ENCODE data around the gene TOGARAM2.

The TOGARAM2 gene

DNA sequence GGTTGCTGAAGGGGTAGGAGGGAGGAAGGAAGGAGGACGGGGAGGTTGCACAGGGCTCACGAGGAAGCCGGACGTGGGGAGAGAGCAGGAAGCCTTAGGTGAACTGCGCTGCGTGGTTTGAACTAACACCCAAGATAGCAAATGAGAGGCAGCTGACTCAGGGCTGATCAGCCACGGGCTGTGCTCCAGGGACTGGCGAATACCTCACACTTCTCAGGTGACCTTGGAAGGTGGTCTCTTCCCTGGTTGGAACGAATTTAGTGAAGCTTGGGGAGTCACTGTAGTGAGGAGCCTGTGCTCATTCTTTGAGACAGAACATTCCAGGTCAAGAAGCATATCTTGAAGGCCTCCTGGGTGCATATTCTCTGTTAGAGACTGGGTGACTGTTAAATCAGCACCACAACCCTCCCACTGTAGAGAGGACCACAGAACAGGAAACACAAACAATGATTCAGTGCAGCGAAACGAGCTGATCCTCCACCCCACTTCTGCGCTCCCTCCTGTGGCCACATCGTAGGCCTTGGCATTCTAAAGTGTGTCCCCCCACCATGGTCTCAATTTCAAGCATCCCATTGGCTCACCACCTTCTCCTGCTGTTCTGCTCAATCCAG lies 33.8 kb downstream of the TOGARAM2 start:
- TF ChIP-seq, protein P1, sequence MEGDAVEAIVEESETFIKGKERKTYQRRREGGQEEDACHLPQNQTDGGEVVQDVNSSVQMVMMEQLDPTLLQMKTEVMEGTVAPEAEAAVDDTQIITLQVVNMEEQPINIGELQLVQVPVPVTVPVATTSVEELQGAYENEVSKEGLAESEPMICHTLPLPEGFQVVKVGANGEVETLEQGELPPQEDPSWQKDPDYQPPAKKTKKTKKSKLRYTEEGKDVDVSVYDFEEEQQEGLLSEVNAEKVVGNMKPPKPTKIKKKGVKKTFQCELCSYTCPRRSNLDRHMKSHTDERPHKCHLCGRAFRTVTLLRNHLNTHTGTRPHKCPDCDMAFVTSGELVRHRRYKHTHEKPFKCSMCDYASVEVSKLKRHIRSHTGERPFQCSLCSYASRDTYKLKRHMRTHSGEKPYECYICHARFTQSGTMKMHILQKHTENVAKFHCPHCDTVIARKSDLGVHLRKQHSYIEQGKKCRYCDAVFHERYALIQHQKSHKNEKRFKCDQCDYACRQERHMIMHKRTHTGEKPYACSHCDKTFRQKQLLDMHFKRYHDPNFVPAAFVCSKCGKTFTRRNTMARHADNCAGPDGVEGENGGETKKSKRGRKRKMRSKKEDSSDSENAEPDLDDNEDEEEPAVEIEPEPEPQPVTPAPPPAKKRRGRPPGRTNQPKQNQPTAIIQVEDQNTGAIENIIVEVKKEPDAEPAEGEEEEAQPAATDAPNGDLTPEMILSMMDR (conservative IDR thresholded peaks at IDR 0.05): no peak
- no peak for TF ChIP-seq ZFX (IDR thresholded peaks at IDR 0.05)
- H3K27ac ChIP-seq: no peak overlapping the region

DNA sequence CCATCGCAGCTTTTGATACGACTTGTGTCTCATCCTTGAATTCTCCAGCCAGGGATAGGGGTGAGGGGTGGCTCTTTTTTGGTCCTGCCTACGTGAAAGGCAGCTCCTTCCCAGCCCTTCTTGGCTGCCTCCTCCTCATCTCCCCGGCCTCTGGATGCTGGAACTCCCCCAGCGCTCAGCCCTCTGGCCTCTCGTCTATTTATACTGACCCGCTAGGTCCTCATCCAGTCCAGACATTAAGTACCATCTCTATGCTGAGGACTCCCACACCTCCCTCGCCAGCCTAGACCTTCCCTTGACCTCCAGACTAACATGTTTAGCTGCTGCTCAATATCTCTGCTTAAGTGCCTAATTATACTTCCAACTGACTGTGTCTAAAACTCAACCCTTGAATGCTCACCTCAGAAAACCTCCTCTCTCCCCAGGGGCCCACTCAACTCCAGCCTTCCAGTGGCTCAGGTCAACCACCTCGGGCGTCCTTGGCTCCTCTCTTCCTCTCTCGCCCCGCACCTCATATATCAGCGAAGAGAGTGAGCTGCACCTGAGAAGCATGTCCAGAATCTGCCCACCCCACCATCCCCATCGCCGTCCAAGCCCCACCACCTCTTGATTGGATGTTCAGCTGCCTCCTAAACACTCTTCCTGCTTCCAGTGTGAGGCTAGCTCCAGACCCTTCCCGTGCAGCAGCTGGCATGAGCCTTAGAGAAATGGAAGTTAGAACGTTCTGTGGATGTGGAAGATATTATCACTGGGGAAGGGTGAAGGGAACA lies 34.8 kb downstream of the TOGARAM2 start:
- H3K27ac ChIP-seq: no peak overlapping the region

DNA sequence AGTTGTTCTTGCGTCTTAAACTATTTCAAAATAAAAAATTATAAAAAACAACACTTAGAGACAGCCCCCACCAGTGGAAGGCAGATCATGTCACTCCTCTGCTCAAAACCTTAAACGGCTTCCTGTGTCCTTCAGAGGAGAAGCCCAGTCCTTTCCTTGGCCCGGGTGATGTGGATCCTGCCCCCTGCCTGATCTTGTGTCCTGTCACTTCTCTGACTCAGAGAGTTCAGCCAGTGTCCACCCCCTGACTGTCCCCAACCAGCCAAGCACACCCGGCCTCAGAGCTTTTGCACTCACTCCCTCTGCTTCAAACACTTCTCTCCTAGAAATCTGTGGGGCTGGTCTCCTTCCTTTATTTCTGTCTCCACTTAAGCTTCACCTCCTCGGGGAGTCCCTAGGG lies 35.4 kb downstream of the TOGARAM2 start:
- no peak for TF ChIP-seq ZFX (IDR thresholded peaks at IDR 0.05)
- TF ChIP-seq, protein P1 (conservative IDR thresholded peaks at IDR 0.05): no peak
- no peak overlapping the region for H3K27ac ChIP-seq

More for the DNA sequence above, 34.8 kb downstream of the TOGARAM2 start:
- TF ChIP-seq, protein P1 (conservative IDR thresholded peaks at IDR 0.05): no peak
- no peak for TF ChIP-seq ZFX (IDR thresholded peaks at IDR 0.05)

DNA sequence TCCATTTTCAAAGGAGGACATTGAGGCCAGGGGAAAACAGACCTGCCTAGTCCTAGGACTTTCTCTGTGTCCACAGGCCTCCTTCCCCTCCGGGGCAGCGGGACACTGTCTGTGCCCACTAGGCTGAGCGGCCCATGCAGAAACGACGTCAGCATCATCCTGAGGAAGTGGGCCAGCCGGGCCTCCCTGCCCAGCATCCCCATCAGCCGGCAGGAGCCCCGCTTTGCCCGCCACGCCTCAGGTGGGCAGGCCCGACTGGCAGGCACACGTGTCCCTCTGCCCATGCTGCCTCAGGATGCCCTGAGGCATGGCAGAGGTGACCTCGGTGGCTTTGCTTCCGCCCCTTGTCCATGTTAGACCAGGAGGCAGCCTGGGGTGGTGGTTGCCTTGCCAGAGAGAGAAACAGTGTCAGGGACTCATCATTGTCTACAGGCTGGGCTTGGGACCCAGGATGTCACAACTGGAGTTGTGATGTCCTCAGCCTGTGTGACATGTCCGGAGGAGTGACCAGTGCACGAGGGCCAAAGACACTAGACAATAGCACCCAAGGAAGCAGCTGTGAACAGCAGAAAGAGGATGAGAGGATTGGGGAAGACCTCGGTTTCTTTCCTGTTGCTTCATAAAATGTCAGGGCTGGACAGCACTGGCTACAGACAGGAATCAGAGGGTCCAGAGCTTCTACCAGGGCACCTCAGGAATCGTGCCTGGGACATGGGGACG lies 36.8 kb downstream of the TOGARAM2 start:
- no peak for TF ChIP-seq ZFX (IDR thresholded peaks at IDR 0.05)
- TF ChIP-seq, protein P1 (conservative IDR thresholded peaks at IDR 0.05): no peak

DNA sequence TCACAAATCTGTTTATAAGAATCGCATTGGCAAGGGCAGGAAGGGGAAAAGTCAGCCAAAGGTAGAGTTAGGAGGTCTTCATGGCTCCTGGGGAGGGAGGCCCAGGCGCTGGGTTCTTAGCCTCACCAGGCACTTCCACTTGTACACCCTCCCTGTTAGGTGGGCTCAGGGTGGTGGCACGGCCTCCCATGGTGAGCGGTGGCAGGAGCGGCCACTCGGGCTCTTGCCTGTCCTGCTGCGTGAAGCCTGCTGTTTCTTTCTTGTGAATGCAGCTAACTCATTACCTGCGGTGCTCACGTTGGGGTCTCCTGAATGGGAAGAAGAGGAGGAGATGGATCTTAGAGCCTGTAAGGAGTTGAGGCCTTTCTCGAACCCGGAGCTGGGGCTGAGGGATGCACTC lies 40.8 kb downstream of the TOGARAM2 start:
- no peak overlapping the region for H3K27ac ChIP-seq
- no peak for TF ChIP-seq ZFX (IDR thresholded peaks at IDR 0.05)
- TF ChIP-seq, protein P1 (conservative IDR thresholded peaks at IDR 0.05): no peak

More for the DNA sequence above, 36.8 kb downstream of the TOGARAM2 start:
- H3K27ac ChIP-seq: no peak overlapping the region

DNA sequence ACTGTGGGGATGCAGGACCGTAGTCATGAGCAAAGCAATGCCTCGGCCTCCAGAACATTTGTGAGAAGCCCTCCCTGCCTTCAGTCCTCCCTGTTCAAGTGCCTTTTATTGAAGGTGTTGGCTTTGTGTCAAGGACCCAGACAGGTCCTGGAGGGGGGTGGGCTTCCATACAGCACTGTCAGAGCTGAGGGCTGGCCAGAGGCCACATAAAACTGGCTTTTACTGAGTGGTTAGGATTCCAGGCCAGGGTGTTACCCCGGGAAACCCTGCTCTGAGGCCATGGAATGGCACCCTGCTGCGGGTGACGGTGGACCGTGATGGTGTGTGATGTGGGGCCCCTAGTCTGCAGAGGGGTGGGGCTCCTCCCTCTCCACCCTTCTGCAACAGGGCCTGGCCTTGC lies 41.6 kb downstream of the TOGARAM2 start:
- TF ChIP-seq, protein P1 (conservative IDR thresholded peaks at IDR 0.05): no peak
- no peak for TF ChIP-seq ZFX (IDR thresholded peaks at IDR 0.05)
- H3K27ac ChIP-seq: no peak overlapping the region

DNA sequence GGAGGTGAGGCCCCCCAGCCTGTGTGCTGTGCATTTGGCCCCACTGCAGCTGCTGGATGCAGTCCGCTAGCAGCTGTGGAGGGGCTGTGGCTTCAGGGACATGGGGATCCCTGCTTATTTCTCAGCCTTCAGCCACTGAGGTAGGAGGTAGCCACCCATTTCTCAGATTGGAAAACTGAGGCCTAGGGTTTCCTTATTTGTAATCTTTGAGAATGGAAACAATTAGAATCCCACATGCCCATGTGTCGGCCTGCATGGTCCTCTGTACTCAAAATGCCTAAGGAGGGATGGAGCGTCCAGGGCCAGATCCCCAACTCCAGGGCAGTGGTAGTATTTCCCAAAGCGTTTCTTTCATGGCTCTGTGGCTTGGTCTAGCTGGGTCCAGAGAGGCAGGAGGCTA lies 42.1 kb downstream of the TOGARAM2 start:
- TF ChIP-seq, protein P1 (conservative IDR thresholded peaks at IDR 0.05): no peak
- no peak for TF ChIP-seq ZFX (IDR thresholded peaks at IDR 0.05)

More for the DNA sequence above, 42.1 kb downstream of the TOGARAM2 start:
- H3K27ac ChIP-seq: no peak overlapping the region
